IPS DF 6.9 (cell line): ENCODE measurements around the gene TPRN.

Source experiments
- DNase-seq: peaks from one replicate; pipeline ENCODE4 v3.0.0-alpha.2; 2013; ENCODE audit warnings: low read depth, low spot score
- H3K27ac ChIP-seq: one replicate; pipeline ENCODE4 v1.5.1; 2013; ENCODE audit warnings: low read length, control low read depth
- H3K27me3 ChIP-seq: 2 replicates; pipeline ENCODE4 v1.6.1; 2013; ENCODE audit warnings: mild to moderate bottlenecking, low read length; ENCODE audit not compliant: control insufficient read depth, insufficient read depth
- H3K36me3 ChIP-seq: 2 replicates; pipeline ENCODE4 v1.6.1; 2013; ENCODE audit warnings: low read length; ENCODE audit not compliant: control insufficient read depth, insufficient read depth
- H3K4me1 ChIP-seq: 2 replicates; pipeline ENCODE4 v1.6.1; 2013; ENCODE audit warnings: low read length; ENCODE audit not compliant: control insufficient read depth, insufficient read depth
- H3K4me3 ChIP-seq: 2 replicates; pipeline ENCODE4 v1.5.1; 2013; ENCODE audit warnings: mild to moderate bottlenecking, low read length
- H3K9me3 ChIP-seq: 2 replicates; pipeline ENCODE4 v1.6.1; 2013; ENCODE audit warnings: low read length, inconsistent platforms; ENCODE audit not compliant: control insufficient read depth, insufficient read depth
- WGBS: extraction: QIAGEN DNeasy Blood & Tissue Kit; methylation state at CpG from one replicate; pipeline ENCODE4 v1.1.7; 2013; ENCODE audit warnings: mixed read lengths, missing lambda C conversion rate; ENCODE audit not compliant: insufficient read length, insufficient coverage; 5-methylcytosine and 5-hydroxymethylcytosine counted together

Gene TPRN

DNA sequence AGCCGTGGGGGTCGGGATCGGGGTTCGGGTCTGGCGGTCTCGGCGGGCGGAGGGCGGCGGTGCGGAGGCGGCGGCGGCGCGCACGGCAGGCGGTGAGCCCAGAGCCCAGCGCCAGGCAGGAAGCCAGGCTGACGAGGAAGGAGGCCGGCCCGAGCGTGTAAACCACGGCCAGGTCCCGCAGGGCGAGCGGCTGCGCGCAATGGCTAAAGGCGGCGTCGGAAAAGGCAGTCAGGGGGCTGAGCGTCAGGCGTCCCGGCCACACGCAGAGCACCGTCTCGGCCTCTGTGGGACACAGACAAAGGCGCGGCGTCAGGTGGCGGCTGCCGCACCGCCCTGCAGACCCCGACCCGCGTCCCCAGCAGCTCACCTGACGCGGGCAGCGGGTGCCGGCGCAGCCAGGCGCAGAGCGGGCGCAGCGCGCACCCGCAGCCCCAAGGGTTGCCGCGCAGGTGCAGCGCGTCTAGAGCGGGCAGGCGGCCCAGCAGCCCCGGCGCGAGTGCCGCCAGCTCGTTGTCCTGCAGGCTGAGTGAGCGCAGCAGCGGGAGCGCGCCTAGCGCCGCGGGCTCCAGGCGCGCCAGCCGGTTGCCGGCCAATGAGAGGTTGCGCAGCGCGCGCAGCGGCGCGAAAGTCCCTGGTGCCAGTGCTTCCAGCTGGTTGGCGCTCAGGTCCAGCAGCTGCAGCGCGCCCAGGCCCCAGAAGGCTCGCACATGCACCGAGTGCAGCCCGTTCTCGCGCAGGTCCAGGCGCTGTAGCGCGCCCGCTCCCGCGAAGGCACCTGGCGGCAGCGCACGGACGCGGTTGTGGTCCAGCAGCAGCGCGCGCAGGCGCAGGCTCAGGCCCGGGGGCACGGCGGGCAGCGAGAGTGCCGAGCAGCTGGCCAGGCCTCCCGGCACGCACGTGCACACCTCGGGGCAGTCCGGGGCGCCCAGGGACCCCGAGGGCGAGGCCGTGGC is 31.4 kb downstream of the TPRN start:
- no peak for DNase-seq
- no peaks in the 10 kb centered on the region; the same call in 1 of the 2 replicates for H3K36me3 ChIP-seq
- H3K4me3 ChIP-seq: peak overlapping the region; percentile 35
- no CpG with 5 or more reads among the region's 124 CpGs for WGBS
- no peaks in the 10 kb centered on the region for H3K9me3 ChIP-seq
- no peak overlapping the region for H3K27ac ChIP-seq
- H3K27me3 ChIP-seq: peaks cover 35% of the 10 kb centered on the region
- peaks cover 7% of the 10 kb centered on the region for H3K4me1 ChIP-seq

DNA sequence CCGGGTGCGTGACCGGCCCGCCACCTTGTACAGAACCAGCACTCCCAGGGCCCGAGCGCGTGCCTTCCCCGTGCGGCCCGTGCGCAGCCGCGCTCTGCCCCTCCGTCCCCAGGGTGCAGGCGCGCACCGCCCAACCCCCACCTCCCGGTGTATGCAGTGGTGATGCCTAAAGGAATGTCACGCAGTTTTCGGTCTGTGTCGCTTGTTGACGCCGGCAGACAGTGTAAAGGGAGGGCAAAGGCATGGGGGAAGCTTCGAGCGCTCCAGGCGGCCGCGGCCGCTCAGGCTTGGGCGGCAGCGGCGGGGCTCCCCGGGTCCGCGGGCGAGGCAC is 32.0 kb downstream of the TPRN start:
- Histone ChIP-seq H3K4me1 (peaks cover 7% of the 10 kb centered on the region), H3K27me3 (peaks cover 35% of the 10 kb centered on the region), H3K4me3 (peak overlapping the region; percentile 35; the same call in 1 of the 2 replicates), H3K36me3 (no peaks in the 10 kb centered on the region; the same call in 1 of the 2 replicates), H3K9me3 (no peaks in the 10 kb centered on the region), H3K27ac (no peak overlapping the region)
- no CpG with 5 or more reads among the region's 36 CpGs for WGBS
- no peak for DNase-seq

DNA sequence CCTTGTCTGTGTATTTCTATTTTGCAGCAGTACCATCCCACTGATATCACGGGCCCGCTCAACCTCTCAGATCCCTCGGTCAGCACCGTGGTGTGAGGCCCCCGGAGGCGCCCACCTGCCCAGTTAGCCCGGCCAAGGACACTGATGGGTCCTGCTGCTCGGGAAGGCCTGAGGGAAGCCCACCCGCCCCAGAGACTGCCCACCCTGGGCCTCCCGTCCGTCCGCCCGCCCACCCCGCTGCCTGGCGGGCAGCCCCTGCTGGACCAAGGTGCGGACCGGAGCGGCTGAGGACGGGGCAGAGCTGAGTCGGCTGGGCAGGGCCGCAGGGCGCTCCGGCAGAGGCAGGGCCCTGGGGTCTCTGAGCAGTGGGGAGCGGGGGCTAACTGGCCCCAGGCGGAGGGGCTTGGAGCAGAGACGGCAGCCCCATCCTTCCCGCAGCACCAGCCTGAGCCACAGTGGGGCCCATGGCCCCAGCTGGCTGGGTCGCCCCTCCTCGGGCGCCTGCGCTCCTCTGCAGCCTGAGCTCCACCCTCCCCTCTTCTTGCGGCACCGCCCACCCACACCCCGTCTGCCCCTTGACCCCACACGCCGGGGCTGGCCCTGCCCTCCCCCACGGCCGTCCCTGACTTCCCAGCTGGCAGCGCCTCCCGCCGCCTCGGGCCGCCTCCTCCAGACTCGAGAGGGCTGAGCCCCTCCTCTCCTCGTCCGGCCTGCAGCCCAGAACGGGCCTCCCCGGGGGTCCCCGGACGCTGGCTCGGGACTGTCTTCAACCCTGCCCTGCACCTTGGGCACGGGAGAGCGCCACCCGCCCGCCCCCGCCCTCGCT is 32.6 kb downstream of the TPRN start:
- Histone ChIP-seq H3K4me3 (peak overlapping the region; percentile 14; the same call in 1 of the 2 replicates), H3K27me3 (peaks cover 40% of the 10 kb centered on the region), H3K36me3 (no peaks in the 10 kb centered on the region; the same call in 1 of the 2 replicates), H3K4me1 (peaks cover 7% of the 10 kb centered on the region), H3K27ac (no peak overlapping the region), H3K9me3 (no peaks in the 10 kb centered on the region)
- no peak for DNase-seq
- no CpG with 5 or more reads among the region's 57 CpGs for WGBS

DNA sequence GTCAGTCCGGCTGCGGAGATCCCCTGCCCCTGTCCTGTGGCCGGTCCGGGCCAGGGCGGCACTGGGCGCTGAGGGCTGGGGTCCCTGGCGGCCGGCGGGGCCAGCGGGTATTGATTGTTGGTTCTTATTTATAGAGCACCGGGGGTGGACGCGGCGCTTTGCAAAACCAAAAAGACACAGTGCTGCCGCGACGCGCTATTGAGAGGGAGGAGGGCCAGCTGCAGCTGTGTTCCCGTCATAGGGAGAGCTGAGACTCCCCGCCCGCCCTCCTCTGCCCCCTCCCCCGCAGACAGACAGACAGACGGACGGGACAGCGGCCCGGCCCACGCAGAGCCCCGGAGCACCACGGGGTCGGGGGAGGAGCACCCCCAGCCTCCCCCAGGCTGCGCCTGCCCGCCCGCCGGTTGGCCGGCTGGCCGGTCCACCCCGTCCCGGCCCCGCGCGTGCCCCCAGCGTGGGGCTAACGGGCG is 33.2 kb downstream of the TPRN start:
- Histone ChIP-seq H3K27me3 (peaks cover 42% of the 10 kb centered on the region), H3K36me3 (no peaks in the 10 kb centered on the region; the same call in 1 of the 2 replicates), H3K4me1 (peaks cover 9% of the 10 kb centered on the region), H3K4me3 (no peak overlapping the region), H3K27ac (no peak overlapping the region), H3K9me3 (no peaks in the 10 kb centered on the region)
- WGBS: no CpG with 5 or more reads among the region's 44 CpGs
- DNase-seq: no peak

GRCh38 chr9:137166380-137167229 is 33.9 kb downstream of the TPRN start:
- H3K27me3 ChIP-seq: peaks cover 44% of the 10 kb centered on the region

GRCh38 chr9:137165250-137165836 is 35.2 kb downstream of the TPRN start:
- Histone ChIP-seq H3K9me3 (no peaks in the 10 kb centered on the region), H3K4me3 (no peak overlapping the region), H3K36me3 (no peaks in the 10 kb centered on the region; the same call in 1 of the 2 replicates), H3K27me3 (peaks cover 42% of the 10 kb centered on the region), H3K27ac (no peak overlapping the region), H3K4me1 (peaks cover 13% of the 10 kb centered on the region)
- DNase-seq: no peak
- no CpG with 5 or more reads among the region's 32 CpGs for WGBS

More at GRCh38 chr9:137166380-137167229, 33.9 kb downstream of the TPRN start:
- Histone ChIP-seq H3K4me3 (no peak overlapping the region), H3K27ac (no peak overlapping the region), H3K9me3 (no peaks in the 10 kb centered on the region), H3K36me3 (no peaks in the 10 kb centered on the region; the same call in 1 of the 2 replicates), H3K4me1 (peaks cover 9% of the 10 kb centered on the region)
- WGBS: no CpG with 5 or more reads among the region's 22 CpGs
- DNase-seq: no peak

DNA sequence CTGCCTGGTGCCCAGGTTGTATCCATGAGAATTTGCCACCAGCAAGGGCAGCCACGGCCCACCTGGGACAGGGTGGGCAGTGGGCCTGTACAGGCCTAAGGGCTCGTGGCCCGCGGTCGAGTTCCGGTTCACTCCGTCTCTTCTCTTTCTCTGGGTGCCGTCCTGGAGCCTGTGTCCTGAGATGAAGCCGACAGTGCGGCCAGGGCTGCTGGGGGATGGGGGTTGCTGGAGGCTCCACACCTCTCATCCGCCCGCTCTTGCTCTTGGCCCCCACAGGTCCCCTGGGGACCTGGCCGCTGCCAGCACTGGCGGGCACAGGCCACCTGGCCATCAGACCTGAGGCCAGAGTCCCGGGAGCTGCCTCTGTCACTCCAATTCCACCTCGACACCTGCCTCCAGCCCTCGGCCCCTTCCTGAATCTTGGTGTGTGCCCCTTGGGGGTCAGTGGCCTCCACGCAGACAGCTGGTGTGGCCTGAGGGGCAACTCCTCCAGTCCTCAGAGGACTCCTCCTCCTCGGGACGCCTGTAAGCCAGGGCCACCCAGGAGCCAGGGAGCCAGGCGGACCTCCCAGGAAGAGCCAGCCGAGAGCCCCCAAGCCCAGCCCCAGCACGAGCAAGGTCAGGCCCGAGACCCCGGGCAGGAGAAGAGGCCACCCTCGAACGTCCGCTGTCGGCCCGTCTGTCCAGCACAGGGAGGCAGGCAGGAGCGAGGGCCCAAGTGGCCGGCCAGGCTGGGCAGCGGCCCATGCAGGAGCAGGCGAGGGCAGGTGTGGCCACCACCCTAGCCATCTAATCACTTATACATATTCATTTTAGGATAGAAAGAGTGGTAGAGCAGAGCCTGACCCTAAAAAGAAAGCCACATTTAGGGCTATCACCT is 35.9 kb downstream of the TPRN start:
- no peak for DNase-seq
- Histone ChIP-seq H3K4me3 (no peak overlapping the region), H3K9me3 (no peaks in the 10 kb centered on the region), H3K36me3 (no peaks in the 10 kb centered on the region; the same call in 1 of the 2 replicates), H3K27me3 (peaks cover 37% of the 10 kb centered on the region), H3K4me1 (peaks cover 10% of the 10 kb centered on the region; the same call in 1 of the 2 replicates), H3K27ac (no peak overlapping the region)
- no CpG with 5 or more reads among the region's 34 CpGs for WGBS

DNA sequence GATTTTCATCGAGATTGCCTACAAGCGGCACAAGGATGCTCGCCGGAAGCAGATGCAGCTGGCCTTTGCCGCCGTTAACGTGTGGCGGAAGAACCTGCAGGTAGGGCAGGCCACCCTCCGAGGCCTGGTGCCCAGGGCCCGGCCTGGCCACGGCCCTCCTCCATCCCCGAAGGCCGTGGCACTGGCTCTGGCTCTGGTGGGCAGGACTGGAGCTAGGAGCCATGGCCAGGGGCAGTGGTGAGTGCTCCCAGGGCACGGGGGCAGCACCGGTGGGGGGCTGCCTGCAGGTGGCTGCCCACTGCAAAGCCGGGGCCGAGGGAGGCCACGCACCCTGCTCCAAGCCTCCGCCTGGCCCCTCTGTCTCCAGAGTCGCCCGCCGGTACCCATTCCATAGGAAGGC is 36.7 kb downstream of the TPRN start:
- Histone ChIP-seq H3K4me1 (peaks cover 10% of the 10 kb centered on the region; the same call in 1 of the 2 replicates), H3K4me3 (no peak overlapping the region), H3K36me3 (no peaks in the 10 kb centered on the region; the same call in 1 of the 2 replicates), H3K9me3 (no peaks in the 10 kb centered on the region), H3K27ac (no peak overlapping the region), H3K27me3 (peaks cover 38% of the 10 kb centered on the region)
- DNase-seq: no peak
- WGBS: no CpG with 5 or more reads among the region's 22 CpGs

GRCh38 chr9:137163365-137163715 is 37.2 kb downstream of the TPRN start:
- Histone ChIP-seq H3K4me1 (peaks cover 8% of the 10 kb centered on the region; the same call in 1 of the 2 replicates), H3K36me3 (no peaks in the 10 kb centered on the region; the same call in 1 of the 2 replicates), H3K27me3 (peaks cover 38% of the 10 kb centered on the region), H3K4me3 (peak overlapping the region; percentile 30; the same call in 1 of the 2 replicates), H3K27ac (no peak overlapping the region), H3K9me3 (no peaks in the 10 kb centered on the region)
- no peak for DNase-seq
- no CpG with 5 or more reads among the region's 26 CpGs for WGBS
